GM23338 (cell line): ENCODE results near the gene BCL2L2.

Experiments used
- CREB1 ChIP-seq: fragments of 250-450 bp; sonication (Bioruptor Pico); IDR thresholded peaks from 2 replicates; pipeline ENCODE4 v1.5.0; 2020; ENCODE audit warnings: low read depth, mild to moderate bottlenecking, moderate library complexity
- CTCF ChIP-seq, 2 experiments: fragments of 200-600 bp in 1 of 2; sonication (generic) in 1 of 2; conservative IDR thresholded peaks; 2 replicates each; pipeline versions ENCODE4 v1.5.1 to v1.6.1; 2016 to 2017; ENCODE audit warnings: antibody characterized with exemption in 2 of 2, low read depth in 2 of 2, mild to moderate bottlenecking in 2 of 2, moderate library complexity in 1 of 2
- ETS1 ChIP-seq: IDR thresholded peaks from 2 replicates; pipeline ENCODE4 v1.6.1; 2016; ENCODE audit warnings: antibody characterized with exemption
- EZH2 ChIP-seq: fragments of 200-600 bp; sonication (generic); IDR thresholded peaks from one replicate; pipeline ENCODE4 v1.8.0; 2017; ENCODE audit warnings: antibody characterized with exemption, mild to moderate bottlenecking, low read depth; ENCODE audit not compliant: unreplicated experiment
- EZH2phosphoT487 ChIP-seq: fragments of 200-600 bp; sonication (generic); IDR thresholded peaks from one replicate; pipeline ENCODE4 v1.8.1; 2018; ENCODE audit warnings: antibody characterized with exemption; ENCODE audit not compliant: unreplicated experiment
- POLR2AphosphoS5 ChIP-seq: IDR thresholded peaks from 2 replicates; pipeline ENCODE4 v1.6.1; 2016; ENCODE audit warnings: antibody characterized with exemption, low read depth
- REST ChIP-seq: IDR thresholded peaks from one replicate; pipeline ENCODE4 v1.6.1; 2018; ENCODE audit warnings: antibody characterized with exemption; ENCODE audit not compliant: unreplicated experiment

GRCh38 chr14:23259426-23259825, 47.2 kb upstream of the BCL2L2 start:
- TF ChIP-seq REST (no peak), EZH2phosphoT487 (no peak), CTCF (conservative IDR thresholded peaks at IDR 0.05; ENCODE audit: low read depth in 2 of 2) (no peak), ETS1 (no peak), POLR2AphosphoS5 (no peak), EZH2 (no peak), CREB1 (CRISPR knock-in tag) (no peak)
